HEK293T (cell line): ENCODE data around the gene AEBP1.

Experiments used
- ARNT ChIP-seq: fragments of 450-650 bp; IDR thresholded peaks from 2 replicates; pipeline ENCODE4 v1.6.1; 2017; ENCODE audit warnings: mild to moderate bottlenecking
- BHLHE40 ChIP-seq: fragments of 450-650 bp; IDR thresholded peaks from 2 replicates; pipeline ENCODE4 v1.6.1; 2016; ENCODE audit warnings: mild to moderate bottlenecking, moderate library complexity, borderline replicate concordance
- ELF4 ChIP-seq: fragments of 450-650 bp; IDR thresholded peaks from 2 replicates; pipeline ENCODE4 v1.6.1; 2017; ENCODE audit warnings: antibody characterized with exemption
- FOXK2 ChIP-seq: fragments of 450-650 bp; IDR thresholded peaks from 2 replicates; pipeline ENCODE4 v1.6.1; 2016; ENCODE audit warnings: mild to moderate bottlenecking
- FOXM1 ChIP-seq: fragments of 450-650 bp; IDR thresholded peaks from 2 replicates; pipeline ENCODE4 v1.6.1; 2017; ENCODE audit warnings: mild to moderate bottlenecking, borderline replicate concordance
- HDGF ChIP-seq: fragments of 450-650 bp; IDR thresholded peaks from 2 replicates; pipeline ENCODE4 v1.6.1; 2017; ENCODE audit warnings: antibody characterized with exemption, borderline replicate concordance
- NFRKB ChIP-seq: fragments of 450-650 bp; IDR thresholded peaks from 2 replicates; pipeline ENCODE4 v1.6.1; 2016; ENCODE audit warnings: mild to moderate bottlenecking, moderate library complexity
- PKNOX1 ChIP-seq: fragments of 450-650 bp; IDR thresholded peaks from 2 replicates; pipeline ENCODE4 v1.6.1; 2016
- SP1 ChIP-seq: fragments of 450-650 bp; IDR thresholded peaks from 2 replicates; pipeline ENCODE4 v1.6.1; 2017
- SUZ12 ChIP-seq: fragments of 450-650 bp; IDR thresholded peaks from 2 replicates; pipeline ENCODE4 v1.6.1; 2016; ENCODE audit warnings: mild to moderate bottlenecking
- TARDBP ChIP-seq: fragments of 450-650 bp; IDR thresholded peaks from 2 replicates; pipeline ENCODE4 v1.6.1; 2016
- ZNF384 ChIP-seq: fragments of 450-650 bp; IDR thresholded peaks from 2 replicates; pipeline ENCODE4 v1.6.1; 2016

GRCh38 chr7:44099669-44100068 lies 4.5 kb upstream of the AEBP1 start:
- no peak for TF ChIP-seq FOXK2
- no peak for TF ChIP-seq BHLHE40
- no peak for TF ChIP-seq HDGF
- no peak for TF ChIP-seq SUZ12
- TF ChIP-seq ARNT: no peak
- TF ChIP-seq PKNOX1: no peak
- no peak for TF ChIP-seq TARDBP
- TF ChIP-seq ZNF384: no peak
- TF ChIP-seq SP1: no peak
- TF ChIP-seq FOXM1: no peak
- TF ChIP-seq ELF4: no peak
- TF ChIP-seq NFRKB: no peak
